Measurements from ENCODE around the gene CCSER2.
"Not testable (repeated sequence)": the region's sequence is repeated elsewhere in the genome, so short reads cannot be mapped to it uniquely, and the experiment has no call there.

The CCSER2 gene

GRCh38 chr10:84523526-84523925, 195.1 kb downstream of the CCSER2 start:
- TF ChIP-seq, protein P1, sequence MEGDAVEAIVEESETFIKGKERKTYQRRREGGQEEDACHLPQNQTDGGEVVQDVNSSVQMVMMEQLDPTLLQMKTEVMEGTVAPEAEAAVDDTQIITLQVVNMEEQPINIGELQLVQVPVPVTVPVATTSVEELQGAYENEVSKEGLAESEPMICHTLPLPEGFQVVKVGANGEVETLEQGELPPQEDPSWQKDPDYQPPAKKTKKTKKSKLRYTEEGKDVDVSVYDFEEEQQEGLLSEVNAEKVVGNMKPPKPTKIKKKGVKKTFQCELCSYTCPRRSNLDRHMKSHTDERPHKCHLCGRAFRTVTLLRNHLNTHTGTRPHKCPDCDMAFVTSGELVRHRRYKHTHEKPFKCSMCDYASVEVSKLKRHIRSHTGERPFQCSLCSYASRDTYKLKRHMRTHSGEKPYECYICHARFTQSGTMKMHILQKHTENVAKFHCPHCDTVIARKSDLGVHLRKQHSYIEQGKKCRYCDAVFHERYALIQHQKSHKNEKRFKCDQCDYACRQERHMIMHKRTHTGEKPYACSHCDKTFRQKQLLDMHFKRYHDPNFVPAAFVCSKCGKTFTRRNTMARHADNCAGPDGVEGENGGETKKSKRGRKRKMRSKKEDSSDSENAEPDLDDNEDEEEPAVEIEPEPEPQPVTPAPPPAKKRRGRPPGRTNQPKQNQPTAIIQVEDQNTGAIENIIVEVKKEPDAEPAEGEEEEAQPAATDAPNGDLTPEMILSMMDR (IDR thresholded peaks at IDR 0.05; ENCODE audit: low read depth, low read length), result no peak

DNA sequence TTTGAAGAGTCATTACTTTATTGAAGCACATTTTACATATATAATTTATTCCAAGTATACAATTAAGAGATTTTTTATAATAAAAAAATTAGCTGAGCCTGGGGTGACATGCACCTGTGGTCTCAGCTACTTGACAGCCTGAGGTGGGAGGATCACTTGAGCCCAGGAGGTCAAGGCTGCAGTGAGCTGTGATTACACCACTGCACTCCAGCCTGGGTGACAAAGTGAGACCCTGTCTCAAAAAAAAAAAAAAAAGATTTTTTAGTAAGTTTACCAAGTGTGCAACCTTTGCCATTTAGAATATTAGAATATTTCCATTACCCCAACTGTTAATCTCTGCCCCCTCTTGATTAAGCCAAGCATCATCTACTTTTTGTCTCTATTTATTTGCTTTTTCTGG, 196.0 kb downstream of the CCSER2 start:
- Histone ChIP-seq H3K9me3 (ENCODE audit: severe bottlenecking) (peaks cover 13% of the 10 kb centered on the region), H3K36me3 (no peaks in the 10 kb centered on the region), H3K27ac (peak overlapping the region; percentile 2; the same call in 1 of the 2 replicates), H3K4me3 (ENCODE audit: low read depth, low read length) (no peak overlapping the region), H3K27me3 (ENCODE audit: insufficient read depth, low read depth, severe bottlenecking) (no peaks in the 10 kb centered on the region)
- TF ChIP-seq, protein P1 (IDR thresholded peaks at IDR 0.05; ENCODE audit: low read depth, low read length), result no peak
- no peak for DNase-seq

More at GRCh38 chr10:84523526-84523925, 195.1 kb downstream of the CCSER2 start:
- peak; percentile 48 for DNase-seq
- no peaks in the 10 kb centered on the region for H3K36me3 ChIP-seq
- H3K27me3 ChIP-seq (ENCODE audit: insufficient read depth, low read depth, severe bottlenecking), result no peaks in the 10 kb centered on the region
- peaks cover 13% of the 10 kb centered on the region for H3K9me3 ChIP-seq (ENCODE audit: severe bottlenecking)
- no peak overlapping the region for H3K4me3 ChIP-seq (ENCODE audit: low read depth, low read length)
- H3K27ac ChIP-seq, result no peak overlapping the region

GRCh38 chr10:84525120-84525806, 196.9 kb downstream of the CCSER2 start:
- Histone ChIP-seq H3K4me3 (ENCODE audit: low read depth, low read length) (no peak overlapping the region), H3K36me3 (no peaks in the 10 kb centered on the region), H3K27ac (peak overlapping the region; percentile 2; the same call in 1 of the 2 replicates), H3K9me3 (ENCODE audit: severe bottlenecking) (peaks cover 13% of the 10 kb centered on the region), H3K27me3 (ENCODE audit: insufficient read depth, low read depth, severe bottlenecking) (no peaks in the 10 kb centered on the region)
- TF ChIP-seq, protein P1 (IDR thresholded peaks at IDR 0.05; ENCODE audit: low read depth, low read length), result no peak
- DNase-seq, result no peak

GRCh38 chr10:84525807-84526182, 197.4 kb downstream of the CCSER2 start:
- peaks cover 13% of the 10 kb centered on the region for H3K9me3 ChIP-seq (ENCODE audit: severe bottlenecking)
- not testable (repeated sequence) for DNase-seq; H3K4me3 ChIP-seq (ENCODE audit: low read depth, low read length); H3K27ac ChIP-seq; H3K27me3 ChIP-seq (ENCODE audit: insufficient read depth, low read depth, severe bottlenecking); H3K36me3 ChIP-seq

GRCh38 chr10:84527386-84527785, 199.0 kb downstream of the CCSER2 start:
- H3K4me3 ChIP-seq (ENCODE audit: low read depth, low read length); H3K27me3 ChIP-seq (ENCODE audit: insufficient read depth, low read depth, severe bottlenecking); H3K27ac ChIP-seq; H3K36me3 ChIP-seq; DNase-seq: not testable (repeated sequence)
- peaks cover 13% of the 10 kb centered on the region for H3K9me3 ChIP-seq (ENCODE audit: severe bottlenecking)

- H3K9me3 ChIP-seq (ENCODE audit: severe bottlenecking), result peaks cover 13% of the 10 kb centered on the region
- DNase-seq; H3K36me3 ChIP-seq; H3K27me3 ChIP-seq (ENCODE audit: insufficient read depth, low read depth, severe bottlenecking); H3K4me3 ChIP-seq (ENCODE audit: low read depth, low read length); H3K27ac ChIP-seq: not testable (repeated sequence)
Observed at GRCh38 chr10:84528526-84528925, 200.1 kb downstream of the CCSER2 start.

- TF ChIP-seq, protein P1 (IDR thresholded peaks at IDR 0.05; ENCODE audit: low read depth, low read length), result no peak
- no peak for DNase-seq
- H3K27me3 ChIP-seq (ENCODE audit: insufficient read depth, low read depth, severe bottlenecking), result no peaks in the 10 kb centered on the region
- peaks cover 3% of the 10 kb centered on the region for H3K9me3 ChIP-seq (ENCODE audit: severe bottlenecking)
- no peak overlapping the region for H3K4me3 ChIP-seq (ENCODE audit: low read depth, low read length)
- no peaks in the 10 kb centered on the region for H3K36me3 ChIP-seq
- H3K27ac ChIP-seq, result no peak overlapping the region
Observed at GRCh38 chr10:84530724-84531325, 202.4 kb downstream of the CCSER2 start.

Data from WERI-Rb-1 (cell line).